Progenitor cell of endocrine pancreas (in vitro differentiated cells): ENCODE measurements around the gene ENAH. TPM values are rescaled to one million over a fixed set of nuclear protein-coding genes. Genes with fewer than 3 reads are reported as not detected.

Experiments used
- DNase-seq: peaks from one replicate; pipeline ENCODE4 v3.0.0; 2021; ENCODE audit warnings: low spot score; ENCODE audit not compliant: unreplicated experiment
- H3K27ac Mint-ChIP-seq: 2 replicates; pipeline ENCODE4 v1.8.0; 2021; ENCODE audit warnings: mild to moderate bottlenecking, moderate library complexity, mixed read lengths
- H3K27me3 Mint-ChIP-seq: 2 replicates; pipeline ENCODE4 v1.8.0; 2021; ENCODE audit warnings: mixed read lengths
- H3K36me3 Mint-ChIP-seq: 2 replicates; pipeline ENCODE4 v1.8.0; 2022; ENCODE audit warnings: mixed read lengths; ENCODE audit not compliant: insufficient read depth
- H3K4me1 Mint-ChIP-seq: 2 replicates; pipeline ENCODE4 v1.8.0; 2021; ENCODE audit warnings: low read depth, mixed read lengths
- H3K4me3 Mint-ChIP-seq: 2 replicates; pipeline ENCODE4 v1.8.0; 2021; ENCODE audit warnings: low read depth, mild to moderate bottlenecking, moderate library complexity, mixed read lengths
- H3K9me3 Mint-ChIP-seq: 2 replicates; pipeline ENCODE4 v1.8.0; 2021; ENCODE audit warnings: low read depth, mixed read lengths
- CTCF ChIP-seq: fragments of 200-600 bp; sonication (generic); IDR thresholded peaks from one replicate; pipeline ENCODE4 v1.5.0; 2021; ENCODE audit warnings: antibody characterized with exemption, mild to moderate bottlenecking; ENCODE audit not compliant: unreplicated experiment
- total RNA-seq: library from RNA; stranded (reverse); gene quantifications from 2 replicates; pipeline ENCODE4 v1.2.1, GENCODE V29; 2021

The ENAH gene
- total RNA-seq, 1 donor from 2014 or later = 217 TPM

GRCh38 chr1:225462714-225463574 lies 190.0 kb downstream of the ENAH start:
- TF ChIP-seq CTCF = no peak
- no peak overlapping the region for H3K4me3 Mint-ChIP-seq

GRCh38 chr1:225462429-225462713 lies 190.6 kb downstream of the ENAH start:
- Mint-ChIP-seq H3K4me1 (peaks cover 4% of the 10 kb centered on the region), H3K9me3 (no peaks in the 10 kb centered on the region), H3K36me3 (no peaks in the 10 kb centered on the region), H3K27me3 (peaks cover 32% of the 10 kb centered on the region), H3K4me3 (no peak overlapping the region), H3K27ac (no peak overlapping the region)
- DNase-seq = no peak
- TF ChIP-seq CTCF = no peak

More at GRCh38 chr1:225462714-225463574, 190.0 kb downstream of the ENAH start:
- H3K4me1 Mint-ChIP-seq = peaks cover 4% of the 10 kb centered on the region
- peaks cover 32% of the 10 kb centered on the region for H3K27me3 Mint-ChIP-seq
- no peaks in the 10 kb centered on the region for H3K9me3 Mint-ChIP-seq
- no peak for DNase-seq
- H3K27ac Mint-ChIP-seq = peak overlapping the region; percentile 68
- H3K36me3 Mint-ChIP-seq = no peaks in the 10 kb centered on the region

GRCh38 chr1:225461533-225462428 lies 191.1 kb downstream of the ENAH start:
- H3K27me3 Mint-ChIP-seq = peaks cover 31% of the 10 kb centered on the region
- H3K4me3 Mint-ChIP-seq = no peak overlapping the region
- no peak overlapping the region for H3K27ac Mint-ChIP-seq
- no peaks in the 10 kb centered on the region for H3K36me3 Mint-ChIP-seq
- TF ChIP-seq CTCF = no peak
- peaks cover 4% of the 10 kb centered on the region for H3K4me1 Mint-ChIP-seq
- DNase-seq = no peak
- peaks cover 3% of the 10 kb centered on the region for H3K9me3 Mint-ChIP-seq

- no peak overlapping the region for H3K27ac Mint-ChIP-seq
Observed at GRCh38 chr1:225460737-225461532, 192.0 kb downstream of the ENAH start.

More at GRCh38 chr1:225460737-225461532, 192.0 kb downstream of the ENAH start:
- no peak for TF ChIP-seq CTCF
- H3K4me1 Mint-ChIP-seq = peaks cover 4% of the 10 kb centered on the region
- peaks cover 29% of the 10 kb centered on the region for H3K27me3 Mint-ChIP-seq
- no peak overlapping the region for H3K4me3 Mint-ChIP-seq
- H3K9me3 Mint-ChIP-seq = peaks cover 3% of the 10 kb centered on the region
- no peaks in the 10 kb centered on the region for H3K36me3 Mint-ChIP-seq
- DNase-seq = no peak
